Measurements from ENCODE around the gene CAPN15.

DNA sequence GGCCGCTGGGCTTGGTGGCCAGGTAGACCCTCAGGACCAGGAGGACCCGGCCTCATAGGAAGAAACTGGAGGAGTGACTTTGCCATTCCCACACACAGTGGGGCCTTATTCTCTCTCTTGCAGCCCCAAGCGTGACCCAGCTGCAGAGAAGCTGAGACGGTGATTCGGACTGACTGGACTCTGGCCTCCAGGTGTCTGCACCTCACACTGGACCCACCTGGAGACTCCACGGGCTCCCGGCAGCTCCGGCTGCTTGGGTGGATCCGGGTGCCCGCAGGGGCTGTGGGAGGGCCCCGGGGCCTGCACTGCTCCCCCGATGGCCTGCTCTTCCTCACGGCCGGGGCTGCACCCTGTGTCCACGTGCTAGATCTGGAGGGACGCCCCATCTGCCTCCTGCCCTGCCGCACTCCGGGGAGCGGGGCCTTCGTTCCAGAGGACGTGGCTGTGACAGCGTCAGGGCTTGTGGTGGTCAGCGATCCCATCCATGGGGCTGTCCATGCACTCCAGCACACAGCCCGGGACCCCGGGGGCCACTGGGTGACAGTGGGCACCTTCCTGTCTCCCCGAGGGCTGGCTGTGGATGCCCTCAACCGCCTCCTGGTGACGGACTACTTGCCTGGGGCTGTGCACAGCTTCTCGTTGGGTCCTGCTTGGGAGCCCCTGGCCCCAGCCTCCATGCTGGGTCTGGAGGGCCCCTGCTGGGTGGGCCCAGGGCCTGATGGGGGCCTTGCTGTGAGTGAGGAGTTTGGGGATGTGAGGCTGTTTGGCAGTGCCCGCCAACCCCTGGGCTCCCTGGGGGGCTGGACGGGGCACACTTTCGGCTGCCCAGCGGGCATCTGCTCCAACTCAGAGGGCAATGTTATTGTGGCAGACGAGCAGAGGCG lies 40.1 kb downstream of the CAPN15 start:
- TF ChIP-seq, protein P1, sequence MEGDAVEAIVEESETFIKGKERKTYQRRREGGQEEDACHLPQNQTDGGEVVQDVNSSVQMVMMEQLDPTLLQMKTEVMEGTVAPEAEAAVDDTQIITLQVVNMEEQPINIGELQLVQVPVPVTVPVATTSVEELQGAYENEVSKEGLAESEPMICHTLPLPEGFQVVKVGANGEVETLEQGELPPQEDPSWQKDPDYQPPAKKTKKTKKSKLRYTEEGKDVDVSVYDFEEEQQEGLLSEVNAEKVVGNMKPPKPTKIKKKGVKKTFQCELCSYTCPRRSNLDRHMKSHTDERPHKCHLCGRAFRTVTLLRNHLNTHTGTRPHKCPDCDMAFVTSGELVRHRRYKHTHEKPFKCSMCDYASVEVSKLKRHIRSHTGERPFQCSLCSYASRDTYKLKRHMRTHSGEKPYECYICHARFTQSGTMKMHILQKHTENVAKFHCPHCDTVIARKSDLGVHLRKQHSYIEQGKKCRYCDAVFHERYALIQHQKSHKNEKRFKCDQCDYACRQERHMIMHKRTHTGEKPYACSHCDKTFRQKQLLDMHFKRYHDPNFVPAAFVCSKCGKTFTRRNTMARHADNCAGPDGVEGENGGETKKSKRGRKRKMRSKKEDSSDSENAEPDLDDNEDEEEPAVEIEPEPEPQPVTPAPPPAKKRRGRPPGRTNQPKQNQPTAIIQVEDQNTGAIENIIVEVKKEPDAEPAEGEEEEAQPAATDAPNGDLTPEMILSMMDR (conservative IDR thresholded peaks at IDR 0.05; ENCODE audit: low read length): no peak
- no peak for TF ChIP-seq EZH2phosphoT487 (IDR thresholded peaks at IDR 0.05; ENCODE audit: borderline replicate concordance)

Data from Loucy (cell line).